PC-3 (cell line): Measurements from ENCODE around the gene CPZ.

Experiments used
- CTCF ChIP-seq: fragments of 300-600 bp; sonication (generic); conservative IDR thresholded peaks from 2 replicates; pipeline ENCODE4 v1.5.1; 2017; ENCODE audit warnings: antibody characterized with exemption, low read depth, mild to moderate bottlenecking, low read length
- EZH2 ChIP-seq: fragments of 300-600 bp; sonication (generic); IDR thresholded peaks from one replicate; pipeline ENCODE4 v1.6.1; 2017; ENCODE audit warnings: antibody characterized with exemption, mild to moderate bottlenecking, low read length; ENCODE audit not compliant: unreplicated experiment

- TF ChIP-seq CTCF (no peak), EZH2 (no peak)
Measured at GRCh38 chr4:8608714-8609391, 16.3 kb downstream of the CPZ start.
